GM12878 (cell line): ENCODE measurements around the gene PACSIN3.

Source experiments
- EZH2 ChIP-seq: IDR thresholded peaks from 2 replicates; pipeline ENCODE4 v1.6.1; 2012; ENCODE audit warnings: low read depth, mild to moderate bottlenecking, control low read depth, inconsistent platforms, low read length, borderline replicate concordance; ENCODE audit not compliant: control insufficient read depth
- MYB ChIP-seq: fragments of 150-350 bp; IDR thresholded peaks from 2 replicates; pipeline ENCODE4 v1.6.1; 2014; ENCODE audit warnings: mild to moderate bottlenecking, low read depth, low read length, borderline replicate concordance
- RFX5 ChIP-seq: IDR thresholded peaks from 2 replicates; pipeline ENCODE4 v1.6.1; 2011; ENCODE audit warnings: low read depth, low read length, improper control_type of control experiment
- SPI1 ChIP-seq: IDR thresholded peaks from 2 replicates; pipeline ENCODE4 v1.6.1; 2011; ENCODE audit warnings: low read depth, mild to moderate bottlenecking, low read length, moderate library complexity, borderline replicate concordance; ENCODE audit not compliant: insufficient read depth
- TF ChIP-seq, protein P1 (sequence below), 3 experiments: IDR thresholded peaks in 2 of 3; conservative IDR thresholded peaks in 1 of 3; 2 replicates each; pipeline ENCODE4 v1.5.1; 2011; ENCODE audit warnings: low read depth in 3 of 3, low read length in 3 of 3, mild to moderate bottlenecking in 3 of 3, control low read depth in 2 of 3, moderate library complexity in 2 of 3, inconsistent platforms in 1 of 3, mixed read lengths in 1 of 3; ENCODE audit not compliant: control insufficient read depth in 2 of 3, insufficient read depth in 1 of 3; ENCODE audit errors: extremely low read depth in 1 of 3

DNA sequence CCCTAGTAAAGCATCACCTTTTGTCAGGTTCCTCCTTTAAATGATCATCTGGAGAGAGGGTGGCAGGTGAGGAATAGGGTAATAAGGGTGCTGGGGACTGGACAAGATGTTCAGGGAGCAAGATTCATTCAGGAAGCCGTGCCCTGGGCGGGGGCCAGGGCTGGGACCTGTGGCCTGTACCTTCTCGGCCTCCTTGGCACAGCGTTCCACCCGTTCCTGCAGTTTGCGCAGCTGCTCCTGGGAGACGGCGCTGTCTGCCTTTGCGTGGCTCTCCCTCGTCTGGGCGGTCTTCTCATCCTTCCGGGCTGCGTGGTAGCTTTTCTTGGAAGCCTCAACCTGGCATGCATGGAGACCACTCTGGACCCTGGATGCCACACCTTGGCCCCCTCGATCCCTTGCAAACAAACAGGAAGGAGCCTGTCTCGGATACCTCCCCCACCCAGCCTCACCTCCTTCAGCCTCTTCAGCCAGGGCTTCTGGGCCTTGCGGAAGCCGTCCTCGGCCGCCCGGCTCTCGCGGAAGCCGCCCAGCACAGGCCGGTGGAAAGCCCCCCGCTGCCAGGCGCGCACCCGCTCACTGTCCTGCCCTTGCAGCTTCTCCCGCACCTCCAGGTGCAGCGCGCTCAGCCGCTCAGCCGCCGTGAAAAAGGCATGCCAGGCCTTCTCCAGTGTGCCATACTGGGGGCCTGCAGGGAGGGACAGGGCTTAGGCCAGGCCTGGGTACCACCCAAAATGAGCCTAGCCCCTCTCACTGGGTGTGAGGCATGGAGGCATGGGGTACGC, 6.0 kb downstream of the PACSIN3 start:
- TF ChIP-seq EZH2 (no peak), RFX5 (no peak), MYB (no peak), SPI1 (no peak)
- TF ChIP-seq, protein P1, sequence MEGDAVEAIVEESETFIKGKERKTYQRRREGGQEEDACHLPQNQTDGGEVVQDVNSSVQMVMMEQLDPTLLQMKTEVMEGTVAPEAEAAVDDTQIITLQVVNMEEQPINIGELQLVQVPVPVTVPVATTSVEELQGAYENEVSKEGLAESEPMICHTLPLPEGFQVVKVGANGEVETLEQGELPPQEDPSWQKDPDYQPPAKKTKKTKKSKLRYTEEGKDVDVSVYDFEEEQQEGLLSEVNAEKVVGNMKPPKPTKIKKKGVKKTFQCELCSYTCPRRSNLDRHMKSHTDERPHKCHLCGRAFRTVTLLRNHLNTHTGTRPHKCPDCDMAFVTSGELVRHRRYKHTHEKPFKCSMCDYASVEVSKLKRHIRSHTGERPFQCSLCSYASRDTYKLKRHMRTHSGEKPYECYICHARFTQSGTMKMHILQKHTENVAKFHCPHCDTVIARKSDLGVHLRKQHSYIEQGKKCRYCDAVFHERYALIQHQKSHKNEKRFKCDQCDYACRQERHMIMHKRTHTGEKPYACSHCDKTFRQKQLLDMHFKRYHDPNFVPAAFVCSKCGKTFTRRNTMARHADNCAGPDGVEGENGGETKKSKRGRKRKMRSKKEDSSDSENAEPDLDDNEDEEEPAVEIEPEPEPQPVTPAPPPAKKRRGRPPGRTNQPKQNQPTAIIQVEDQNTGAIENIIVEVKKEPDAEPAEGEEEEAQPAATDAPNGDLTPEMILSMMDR (IDR thresholded peaks at IDR 0.05 in 2 of 3, conservative IDR thresholded peaks at IDR 0.05 in 1 of 3; ENCODE audit: control insufficient read depth in 2 of 3, extremely low read depth in 1 of 3, insufficient read depth in 1 of 3, low read depth in 3 of 3, low read length in 3 of 3), result no peak
